CD4-positive, alpha-beta memory T cell (primary cell): Measurements from ENCODE around the gene NPRL2. TPM values are rescaled to one million over a fixed set of nuclear protein-coding genes. Genes with fewer than 3 reads are reported as not detected.

ENCODE experiments used
- CTCF ChIA-PET: fragments of 350-600 bp; sonication (Branson Sonifier 250); formaldehyde crosslinking; loops from one replicate; lab custom pipeline; 2021; ENCODE audit warnings: inconsistent platforms; ENCODE audit not compliant: partially characterized antibody; lab: Charles Lee
- POLR2A ChIA-PET: fragments of 350-600 bp; sonication (Branson Sonifier 250); formaldehyde crosslinking; loops from one replicate; lab custom pipeline; 2021; ENCODE audit not compliant: partially characterized antibody; lab: Charles Lee
- DNase-seq, 5 donors: peaks; one replicate each; pipeline versions ENCODE4 v3.0.0 to v3.0.0-alpha.2; 2020 to 2022; ENCODE audit warnings: mixed read lengths in 1 of 5
- H3K27ac ChIP-seq: one replicate; pipeline ENCODE4 v1.7.0; 2013; ENCODE audit warnings: low read depth, low read length
- H3K27me3 ChIP-seq: 2 replicates; pipeline ENCODE4 v1.7.0; 2013; ENCODE audit warnings: mild to moderate bottlenecking, low read length, moderate library complexity; ENCODE audit not compliant: insufficient read depth
- H3K36me3 ChIP-seq: 2 replicates; pipeline ENCODE4 v1.7.0; 2013; ENCODE audit warnings: mild to moderate bottlenecking, low read length, moderate library complexity; ENCODE audit not compliant: insufficient read depth
- H3K4me1 ChIP-seq: 2 replicates; pipeline ENCODE4 v1.7.0; 2013; ENCODE audit warnings: mild to moderate bottlenecking, low read length, moderate library complexity; ENCODE audit not compliant: insufficient read depth
- H3K4me3 ChIP-seq, 2 donors: one replicate each; pipeline ENCODE4 v1.7.0; 2013; ENCODE audit warnings: low read length in 2 of 2, mild to moderate bottlenecking in 1 of 2
- H3K9me3 ChIP-seq, 2 donors: one replicate each; pipeline ENCODE4 v1.7.0; 2013; ENCODE audit warnings: low read length in 2 of 2, control low read depth in 1 of 2; ENCODE audit not compliant: control insufficient read depth in 1 of 2
- H3K27ac Mint-ChIP-seq, 7 donors: one replicate each; pipeline ENCODE4 v1.8.0; 2020 to 2021; ENCODE audit warnings: mixed read lengths in 7 of 7, mild to moderate bottlenecking in 6 of 7, inconsistent platforms in 3 of 7, moderate library complexity in 3 of 7
- H3K27me3 Mint-ChIP-seq, 2 donors: one replicate each; pipeline ENCODE4 v1.8.0; 2020 to 2021; ENCODE audit warnings: mixed read lengths in 2 of 2
- H3K36me3 Mint-ChIP-seq, 2 donors: one replicate each; pipeline ENCODE4 v1.8.0; 2020 to 2021; ENCODE audit warnings: mixed read lengths in 2 of 2, inconsistent platforms in 1 of 2, mild to moderate bottlenecking in 1 of 2
- H3K4me1 Mint-ChIP-seq, 4 donors: one replicate each; pipeline ENCODE4 v1.8.0; 2020 to 2021; ENCODE audit warnings: mixed read lengths in 4 of 4, mild to moderate bottlenecking in 1 of 4
- H3K4me3 Mint-ChIP-seq, 8 donors: one replicate each; pipeline ENCODE4 v1.8.0; 2020 to 2021; ENCODE audit warnings: mixed read lengths in 8 of 8, mild to moderate bottlenecking in 7 of 8, moderate library complexity in 6 of 8, inconsistent platforms in 3 of 8
- H3K9me3 Mint-ChIP-seq, 8 donors: one replicate each; pipeline ENCODE4 v1.8.0; 2020 to 2021; ENCODE audit warnings: mixed read lengths in 8 of 8, mild to moderate bottlenecking in 5 of 8, inconsistent platforms in 3 of 8, moderate library complexity in 1 of 8
- intact Hi-C: fragments of 100-400 bp; cut with micrococcal nuclease; formaldehyde crosslinking; loops from one replicate; pipeline ENCODE4 v1.15.1; 2023
- polyA plus RNA-seq, 2 donors: library from polyadenylated mRNA; unstranded; fragments of 300-500 nt; fragmentation: Illumina TruSeq; gene quantifications; one replicate each; pipeline ENCODE4 v1.2.3, GENCODE V29; 2021
- total RNA-seq, 2 experiments: library from RNA; stranded (reverse); gene quantifications; one replicate each; pipeline ENCODE4 v1.2.3, GENCODE V29; 2021

The NPRL2 gene
- total and polyA plus RNA-seq, 4 experiments from 2014 or later, result 39.6 to 53.0 (median 45.9) TPM

DNA sequence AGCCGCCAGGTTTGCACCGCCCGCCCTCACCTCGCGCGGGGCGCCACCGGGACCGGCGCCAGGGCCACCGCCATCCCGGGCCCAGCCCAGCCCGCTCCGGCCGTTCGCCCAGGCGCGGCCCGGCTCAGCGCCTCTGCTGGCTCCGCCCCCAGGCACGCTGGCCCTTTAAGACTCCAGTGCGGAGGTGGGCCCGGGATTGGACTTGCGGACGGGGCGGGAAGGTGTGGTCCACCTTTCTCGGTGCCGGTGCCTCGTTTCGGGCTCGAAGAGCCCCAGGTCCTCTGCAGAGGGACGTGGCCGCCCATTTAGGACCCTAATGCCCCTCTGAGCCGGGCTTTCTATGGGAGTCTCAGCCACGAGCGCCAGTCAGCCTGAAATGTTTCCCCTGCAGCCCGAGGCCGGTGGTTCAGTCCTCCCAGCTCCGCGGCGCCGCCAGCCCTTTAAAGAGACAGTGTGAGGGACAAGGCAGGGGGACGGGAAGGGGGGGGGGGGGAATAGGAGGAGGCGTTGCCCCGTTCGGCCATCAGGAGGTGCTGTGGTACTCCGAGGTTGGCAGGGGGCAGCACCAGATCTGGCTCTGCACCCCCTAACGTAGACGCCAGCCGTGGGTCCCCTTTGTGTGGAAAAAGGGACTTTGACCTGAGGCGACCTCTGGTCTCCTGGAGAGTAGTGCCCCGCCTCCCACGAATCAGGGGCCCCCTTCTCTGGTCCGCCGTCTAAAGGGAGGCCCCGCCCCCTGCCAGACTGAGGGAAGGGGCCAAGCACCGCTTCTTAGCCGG lies 29.1 kb downstream of the NPRL2 start:
- Histone ChIP-seq H3K9me3 (no peaks in the 10 kb centered on the region), H3K27me3 (no peaks in the 10 kb centered on the region), H3K36me3 (peaks cover 10% of the 10 kb centered on the region), H3K4me1 (peaks cover 38% of the 10 kb centered on the region), H3K4me3 (peak overlapping the region; percentile 23 to 87), H3K27ac (peak overlapping the region; percentile 73)
- intact Hi-C loops, result loop anchor here (1.0 to 2.0 kb wide), 4 partner anchors 16 to 95 kb away; partner anchors contain the start of genes HYAL3, IFRD2 and NAA80
- CTCF ChIA-PET, result interaction anchor here (1.0 to 5.6 kb wide), 5 partner anchors 10 to 29 kb away, joined by 3 to 37 read pairs (median 6); partner anchors contain the start of genes HYAL3, IFRD2 and NAA80
- H3K4me1 Mint-ChIP-seq, result peaks cover 18 to 57% (median 38%) of the 10 kb centered on the region in 4 donors
- peaks cover 0 to 15% of the 10 kb centered on the region in 2 donors for H3K36me3 Mint-ChIP-seq
- POLR2A ChIA-PET, result interaction anchor here (0.6 to 14.4 kb wide), 10 partner anchors 11 to 212 kb away, joined by 3 to 144 read pairs (median 4); partner anchors contain the start of genes CYB561D2, HYAL3, IFRD2 and NAA80
- peak overlapping the region; percentile 80 to 90 (median 86) for H3K4me3 Mint-ChIP-seq
- peak; percentile 80 to 88 (median 83) for DNase-seq
- H3K27ac Mint-ChIP-seq, result peak overlapping the region; percentile 90 to 95 (median 93)
- no peaks in the 10 kb centered on the region for H3K9me3 Mint-ChIP-seq
- H3K27me3 Mint-ChIP-seq, result no peaks in the 10 kb centered on the region

DNA sequence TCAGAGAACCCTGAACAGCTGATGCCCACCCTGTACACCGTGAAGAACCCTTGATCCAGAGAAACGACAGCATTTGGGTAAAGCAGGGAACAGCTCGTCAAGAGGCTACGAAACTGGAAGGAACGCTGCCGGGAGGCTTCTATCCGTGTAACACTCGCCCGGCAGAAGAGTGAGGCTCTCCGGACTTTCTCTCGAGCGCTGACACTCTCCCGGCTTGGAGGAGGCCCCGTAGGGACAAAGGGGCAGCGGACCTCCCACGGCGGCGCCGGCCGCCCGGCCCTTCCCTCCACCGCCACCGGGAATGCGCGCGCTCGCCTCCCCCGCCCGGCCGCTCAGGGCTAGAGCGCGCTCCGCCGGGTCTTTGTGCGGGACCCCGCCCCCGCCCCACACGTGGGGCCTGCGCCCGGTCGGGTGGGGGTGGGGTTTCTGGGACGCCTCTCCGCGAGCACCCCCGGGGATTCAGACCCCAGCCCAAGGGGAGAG lies 29.7 kb downstream of the NPRL2 start:
- peaks cover 6% of the 10 kb centered on the region for H3K36me3 ChIP-seq
- CTCF ChIA-PET, result interaction anchor here (1.0 to 5.6 kb wide), 6 partner anchors 10 to 94 kb away, joined by 3 to 37 read pairs (median 6); partner anchors contain the start of genes HYAL3, IFRD2 and NAA80
- H3K27ac ChIP-seq, result peak overlapping the region; percentile 73
- no peaks in the 10 kb centered on the region for H3K9me3 ChIP-seq
- peaks cover 45% of the 10 kb centered on the region for H3K4me1 ChIP-seq
- Mint-ChIP-seq H3K9me3 (no peaks in the 10 kb centered on the region), H3K4me1 (peaks cover 22 to 62% (median 42%) of the 10 kb centered on the region in 4 donors), H3K36me3 (peaks cover 0 to 14% of the 10 kb centered on the region in 2 donors), H3K27ac (peak overlapping the region in 6 of 7 donors; percentile 81 to 97 (median 94)), H3K4me3 (peak overlapping the region; percentile 86 to 95 (median 94)), H3K27me3 (no peaks in the 10 kb centered on the region)
- H3K27me3 ChIP-seq, result no peaks in the 10 kb centered on the region
- intact Hi-C loops, result loop anchor here (1.0 to 2.0 kb wide), 4 partner anchors 16 to 94 kb away; partner anchors contain the start of genes HYAL3, IFRD2 and NAA80
- DNase-seq, result no peak
- peak overlapping the region; percentile 74 to 87 for H3K4me3 ChIP-seq
- POLR2A ChIA-PET, result interaction anchor here (0.6 to 14.4 kb wide), 8 partner anchors 15 to 212 kb away, joined by 3 to 144 read pairs (median 4); partner anchors contain the start of genes CYB561D2, HYAL3, IFRD2 and NAA80

DNA sequence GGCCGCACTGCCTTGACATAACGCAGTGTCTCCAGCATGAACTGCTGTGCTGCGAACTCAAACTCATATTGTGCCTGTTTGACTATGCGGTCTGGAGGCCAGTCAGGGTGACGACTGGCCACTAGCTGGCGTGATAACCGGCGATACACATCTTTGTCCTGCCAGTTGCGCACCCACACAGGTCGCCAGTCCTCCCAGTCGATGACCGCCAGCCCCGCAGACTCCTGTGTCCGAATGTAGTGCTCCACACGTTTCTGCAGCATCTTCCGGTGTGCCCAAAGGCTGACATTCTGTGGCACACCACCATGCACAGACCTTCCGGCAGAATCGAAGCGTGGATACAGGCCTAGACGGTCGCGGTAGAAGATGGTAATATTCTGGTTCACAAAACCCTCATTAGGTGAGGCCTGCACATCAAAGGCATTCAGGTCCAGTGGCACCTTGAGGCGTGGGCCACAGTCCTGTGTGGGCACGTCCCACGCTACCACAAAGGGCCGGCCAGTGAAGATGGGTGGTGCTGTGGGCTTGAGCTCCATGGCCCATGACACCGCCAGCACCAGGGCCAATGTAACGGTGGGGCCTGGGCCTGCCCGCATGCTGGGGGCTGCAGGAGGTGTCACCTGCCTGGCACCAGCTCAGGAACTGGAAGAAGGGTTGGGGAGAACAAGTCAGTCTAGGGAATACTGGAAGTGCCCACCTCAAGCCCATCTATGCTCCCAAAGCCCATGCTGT lies 30.5 kb downstream of the NPRL2 start:
- H3K9me3 ChIP-seq, result no peaks in the 10 kb centered on the region
- Mint-ChIP-seq H3K9me3 (no peaks in the 10 kb centered on the region), H3K27me3 (no peaks in the 10 kb centered on the region), H3K27ac (peak overlapping the region; percentile 41 to 97 (median 93)), H3K36me3 (peaks cover 0 to 8% of the 10 kb centered on the region in 2 donors), H3K4me3 (peak overlapping the region; percentile 86 to 95 (median 94)), H3K4me1 (peaks cover 25 to 62% (median 44%) of the 10 kb centered on the region in 4 donors)
- peaks cover 49% of the 10 kb centered on the region for H3K4me1 ChIP-seq
- no peaks in the 10 kb centered on the region for H3K36me3 ChIP-seq
- H3K27ac ChIP-seq, result peak overlapping the region; percentile 73
- H3K4me3 ChIP-seq, result peak overlapping the region; percentile 74 to 87
- POLR2A ChIA-PET, result interaction anchor here (1.3 to 14.4 kb wide), 5 partner anchors 16 to 28 kb away, joined by 3 to 144 read pairs (median 10); partner anchors contain the start of genes HYAL3, IFRD2, NAA80 and RASSF1
- peak in 1 of 5 donors; percentile 25 for DNase-seq
- CTCF ChIA-PET, result interaction anchor here (1.0 to 5.6 kb wide), 5 partner anchors 14 to 125 kb away, joined by 3 to 37 read pairs (median 5); partner anchors contain the start of genes HYAL3 and NAA80
- intact Hi-C loops, result loop anchor here (2.0 to 5.0 kb wide), 2 partner anchors 93 to 848 kb away; partner anchors contain the start of gene DAG1
- no peaks in the 10 kb centered on the region for H3K27me3 ChIP-seq

- Mint-ChIP-seq H3K27ac (peak overlapping the region in 3 of 7 donors; percentile 22 to 81 (median 72)), H3K9me3 (no peaks in the 10 kb centered on the region), H3K4me1 (peaks cover 24 to 58% (median 39%) of the 10 kb centered on the region in 4 donors), H3K4me3 (peak overlapping the region in 7 of 8 donors; percentile 29 to 80 (median 48)), H3K27me3 (no peaks in the 10 kb centered on the region), H3K36me3 (peaks cover 0 to 2% of the 10 kb centered on the region in 2 donors)
- CTCF ChIA-PET, result interaction anchor here (0.6 to 2.4 kb wide), 4 partner anchors 8 to 125 kb away, joined by 3 to 5 read pairs (median 3); partner anchors contain the start of gene TUSC2
- H3K27ac ChIP-seq, result no peak overlapping the region
- H3K4me1 ChIP-seq, result peaks cover 49% of the 10 kb centered on the region
- no peak overlapping the region for H3K4me3 ChIP-seq
- peak in 1 of 5 donors; percentile 31 for DNase-seq
- POLR2A ChIA-PET, result interaction anchor here (2.9 to 14.4 kb wide), 4 partner anchors 10 to 27 kb away, joined by 10 to 144 read pairs (median 60); partner anchors contain the start of genes HYAL3, IFRD2, NAA80 and TUSC2
- no peaks in the 10 kb centered on the region for H3K9me3 ChIP-seq
- H3K27me3 ChIP-seq, result no peaks in the 10 kb centered on the region
- H3K36me3 ChIP-seq, result no peaks in the 10 kb centered on the region
- intact Hi-C loops, result loop anchor here (5.0 kb wide), 1 partner anchor 847 kb away; the partner anchor contains the start of gene DAG1
These were observed 31.2 kb downstream of the NPRL2 start for GRCh38 chr3:50319181-50319893.

- peaks cover 23 to 56% (median 39%) of the 10 kb centered on the region in 4 donors for H3K4me1 Mint-ChIP-seq
- POLR2A ChIA-PET, result interaction anchor here (2.9 to 14.4 kb wide), 4 partner anchors 11 to 26 kb away, joined by 10 to 144 read pairs (median 60); partner anchors contain the start of genes HYAL3, IFRD2, NAA80 and TUSC2
- H3K27ac ChIP-seq, result no peak overlapping the region
- no peak overlapping the region for H3K4me3 ChIP-seq
- peaks cover 0 to 2% of the 10 kb centered on the region in 2 donors for H3K36me3 Mint-ChIP-seq
- H3K36me3 ChIP-seq, result no peaks in the 10 kb centered on the region
- peaks cover 49% of the 10 kb centered on the region for H3K4me1 ChIP-seq
- CTCF ChIA-PET, result interaction anchor here (0.6 to 2.4 kb wide), 5 partner anchors 9 to 900 kb away, joined by 3 to 5 read pairs (median 4); partner anchors contain the start of gene TUSC2
- intact Hi-C loops, result loop anchor here (5.0 kb wide), 1 partner anchor 846 kb away; the partner anchor contains the start of gene DAG1
- H3K9me3 Mint-ChIP-seq, result no peaks in the 10 kb centered on the region
- H3K27me3 Mint-ChIP-seq, result no peaks in the 10 kb centered on the region
- DNase-seq, result peak in 1 of 5 donors; percentile 24
- H3K9me3 ChIP-seq, result no peaks in the 10 kb centered on the region
- H3K4me3 Mint-ChIP-seq, result peak overlapping the region in 3 of 8 donors; percentile 43 to 46 (median 46)
- no peaks in the 10 kb centered on the region for H3K27me3 ChIP-seq
- peak overlapping the region in 3 of 7 donors; percentile 64 to 72 (median 70) for H3K27ac Mint-ChIP-seq
These were observed 32.0 kb downstream of the NPRL2 start for GRCh38 chr3:50318615-50319014.
